Measurements from ENCODE around the gene RPH3AL. TPM values are rescaled to one million over a fixed set of nuclear protein-coding genes. Genes with fewer than 3 reads are reported as not detected.

Gene RPH3AL
- total and polyA plus RNA-seq, 4 donors = 1.6 to 18.1 (median 8.0) TPM

DNA sequence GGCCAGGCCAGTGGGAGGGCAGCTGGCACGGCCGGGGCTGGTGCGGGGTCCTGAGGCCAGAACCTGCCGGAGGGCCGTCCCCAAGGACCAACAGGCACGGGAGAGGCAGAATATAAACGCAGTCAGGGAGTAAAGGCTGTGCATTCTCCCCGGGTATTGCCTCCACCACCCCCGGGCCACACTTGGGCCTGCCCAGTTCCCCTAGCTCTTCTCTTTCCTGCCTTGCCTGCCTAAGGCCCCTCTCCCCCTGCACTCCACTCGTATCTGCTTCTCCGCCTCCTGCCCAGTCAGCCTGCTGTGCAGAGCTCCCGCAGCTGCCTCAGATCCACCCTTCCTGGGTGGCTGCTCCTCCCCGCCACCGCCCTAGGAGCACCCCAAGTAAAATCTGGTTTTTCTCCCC is 5.0 kb upstream of the RPH3AL start:
- H3K27me3 ChIP-seq (ENCODE audit: control insufficient read depth in 1 of 2, insufficient read depth in 2 of 2, low read length in 1 of 2) = no peaks in the 10 kb centered on the region
- 15 to 19% methylated on average over 13 to 14 of the region's 14 CpGs for WGBS, 2 donors
- intact Hi-C loops (cut with DNase I) = no loop called here
- no peaks in the 10 kb centered on the region for H3K9me3 ChIP-seq (ENCODE audit: control insufficient read depth, low read length)
- no peaks in the 10 kb centered on the region for H3K4me1 ChIP-seq (ENCODE audit: control insufficient read depth in 1 of 2, insufficient read depth in 2 of 2, low read length in 2 of 2)
- H3K4me3 ChIP-seq (ENCODE audit: low read length in 2 of 2) = no peak overlapping the region
- DNase-seq (no peak), ATAC-seq (ENCODE audit: low FRiP score) (no peak)
- H3K27ac ChIP-seq (ENCODE audit: low read depth in 1 of 2, low read length in 2 of 2) = no peak overlapping the region
- no peaks in the 10 kb centered on the region for H3K36me3 ChIP-seq (ENCODE audit: control insufficient read depth in 1 of 2, insufficient read depth in 2 of 2, low read length in 1 of 2)

GRCh38 chr17:356671-357434 is 4.2 kb upstream of the RPH3AL start:
- 78% methylated on average over 30 of the region's 30 CpGs for WGBS, 2 donors
- H3K9me3 ChIP-seq (ENCODE audit: control insufficient read depth, low read length) = no peaks in the 10 kb centered on the region
- H3K27ac ChIP-seq (ENCODE audit: low read depth in 1 of 2, low read length in 2 of 2) = no peak overlapping the region
- H3K27me3 ChIP-seq (ENCODE audit: control insufficient read depth in 1 of 2, insufficient read depth in 2 of 2, low read length in 1 of 2) = no peaks in the 10 kb centered on the region
- no peaks in the 10 kb centered on the region for H3K4me1 ChIP-seq (ENCODE audit: control insufficient read depth in 1 of 2, insufficient read depth in 2 of 2, low read length in 2 of 2)
- H3K36me3 ChIP-seq (ENCODE audit: control insufficient read depth in 1 of 2, insufficient read depth in 2 of 2, low read length in 1 of 2) = no peaks in the 10 kb centered on the region
- DNase-seq (no peak), ATAC-seq (ENCODE audit: low FRiP score) (no peak)
- H3K4me3 ChIP-seq (ENCODE audit: low read length in 2 of 2) = no peak overlapping the region
- intact Hi-C loops (cut with DNase I) = no loop called here

DNA sequence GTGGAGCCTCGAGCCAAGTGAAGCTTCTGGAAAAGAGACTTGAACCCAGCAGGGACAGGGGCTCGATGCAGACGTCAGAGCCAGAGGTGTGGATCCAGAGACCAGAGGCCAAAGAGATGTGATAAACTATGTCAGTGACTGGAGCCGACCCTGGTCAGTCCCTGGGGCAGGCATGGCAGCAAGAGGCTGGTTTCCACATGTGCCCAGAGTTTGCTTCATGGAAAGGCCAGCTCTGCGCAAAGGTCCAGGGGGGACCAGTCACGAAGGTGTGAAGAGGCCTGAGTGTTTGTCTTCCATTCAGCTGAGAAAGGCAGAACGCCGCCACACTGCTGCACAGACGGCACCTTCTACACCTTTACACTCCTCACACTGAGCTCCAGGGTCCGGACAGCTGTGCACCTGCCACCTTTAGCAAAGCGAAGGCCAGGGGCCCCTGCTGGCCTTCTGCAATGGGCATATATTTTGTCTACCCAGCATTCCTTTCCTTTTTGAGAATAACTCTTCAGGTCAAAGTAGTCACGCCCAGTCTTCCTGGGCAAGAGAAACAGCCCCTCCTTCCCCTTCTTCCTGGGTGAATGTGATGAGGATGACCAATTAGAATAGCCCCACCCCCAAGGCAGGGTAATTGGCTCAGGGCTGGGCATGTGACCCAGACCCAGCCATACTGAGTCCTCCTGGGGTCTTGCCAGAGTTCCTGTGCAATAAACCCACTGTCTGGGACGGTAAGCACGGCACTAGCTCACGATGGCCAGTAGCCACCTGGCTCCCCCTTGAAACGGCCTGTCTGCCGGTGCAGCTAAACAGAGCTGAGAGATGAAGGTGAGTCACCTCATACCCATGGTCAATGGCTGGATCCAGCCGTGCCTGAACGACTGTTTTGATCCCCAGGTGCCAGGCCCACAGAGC is 2.3 kb upstream of the RPH3AL start:
- Histone ChIP-seq H3K4me1 (ENCODE audit: control insufficient read depth in 1 of 2, insufficient read depth in 2 of 2, low read length in 2 of 2) (no peaks in the 10 kb centered on the region), H3K27me3 (ENCODE audit: control insufficient read depth in 1 of 2, insufficient read depth in 2 of 2, low read length in 1 of 2) (no peaks in the 10 kb centered on the region), H3K27ac (ENCODE audit: low read depth in 1 of 2, low read length in 2 of 2) (no peak overlapping the region), H3K9me3 (ENCODE audit: control insufficient read depth, low read length) (no peaks in the 10 kb centered on the region), H3K4me3 (ENCODE audit: low read length in 2 of 2) (no peak overlapping the region), H3K36me3 (ENCODE audit: control insufficient read depth in 1 of 2, insufficient read depth in 2 of 2, low read length in 1 of 2) (no peaks in the 10 kb centered on the region)
- intact Hi-C loops (cut with DNase I) = no loop called here
- no peak for ATAC-seq (ENCODE audit: low FRiP score)
- DNase-seq = no peak
- 86 to 89% methylated on average over 19 of the region's 19 CpGs for WGBS, 2 donors

GRCh38 chr17:353838-354234 is 1.2 kb upstream of the RPH3AL start:
- Histone ChIP-seq H3K9me3 (ENCODE audit: control insufficient read depth, low read length) (no peaks in the 10 kb centered on the region), H3K27me3 (ENCODE audit: control insufficient read depth in 1 of 2, insufficient read depth in 2 of 2, low read length in 1 of 2) (no peaks in the 10 kb centered on the region), H3K4me3 (ENCODE audit: low read length in 2 of 2) (no peak overlapping the region), H3K36me3 (ENCODE audit: control insufficient read depth in 1 of 2, insufficient read depth in 2 of 2, low read length in 1 of 2) (no peaks in the 10 kb centered on the region), H3K27ac (ENCODE audit: low read depth in 1 of 2, low read length in 2 of 2) (no peak overlapping the region), H3K4me1 (ENCODE audit: control insufficient read depth in 1 of 2, insufficient read depth in 2 of 2, low read length in 2 of 2) (no peaks in the 10 kb centered on the region)
- intact Hi-C loops (cut with DNase I) = no loop called here
- WGBS, 2 donors = 96 to 97% methylated on average over 8 of the region's 8 CpGs
- ATAC-seq (ENCODE audit: low FRiP score) (no peak), DNase-seq (no peak)

DNA sequence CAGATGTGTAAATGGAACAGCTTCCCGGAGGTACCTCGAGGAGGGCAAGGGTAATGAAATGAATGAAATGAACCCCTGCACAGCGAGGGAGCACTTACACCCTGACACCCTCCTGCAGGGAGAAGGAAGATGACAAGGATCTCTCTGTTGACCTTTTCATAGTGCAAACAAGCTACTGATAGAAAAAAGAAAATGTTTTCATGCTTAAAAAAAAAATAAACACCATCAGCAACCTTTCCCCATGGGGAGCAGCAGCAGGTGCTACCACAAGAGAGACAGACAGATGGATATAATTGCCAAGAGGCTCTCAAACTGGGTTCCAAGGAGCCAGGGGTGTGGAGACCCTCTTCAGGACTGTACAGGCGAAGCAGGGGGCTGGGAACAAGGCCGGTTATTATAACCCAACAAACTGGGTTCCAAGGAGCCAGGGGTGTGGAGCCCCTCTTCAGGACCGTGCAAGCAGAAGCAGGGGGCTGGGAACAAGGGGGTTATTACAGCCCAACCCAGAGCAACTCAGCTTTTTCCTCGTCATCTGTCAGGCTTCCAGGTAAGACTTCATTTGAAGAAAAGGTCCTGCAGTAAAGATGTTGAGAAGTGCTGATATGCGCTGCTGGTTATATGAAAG is 718 bp upstream of the RPH3AL start:
- Histone ChIP-seq H3K9me3 (ENCODE audit: control insufficient read depth, low read length) (no peaks in the 10 kb centered on the region), H3K36me3 (ENCODE audit: control insufficient read depth in 1 of 2, insufficient read depth in 2 of 2, low read length in 1 of 2) (no peaks in the 10 kb centered on the region), H3K27ac (ENCODE audit: low read depth in 1 of 2, low read length in 2 of 2) (no peak overlapping the region), H3K4me1 (ENCODE audit: control insufficient read depth in 1 of 2, insufficient read depth in 2 of 2, low read length in 2 of 2) (no peaks in the 10 kb centered on the region), H3K4me3 (ENCODE audit: low read length in 2 of 2) (no peak overlapping the region), H3K27me3 (ENCODE audit: control insufficient read depth in 1 of 2, insufficient read depth in 2 of 2, low read length in 1 of 2) (no peaks in the 10 kb centered on the region)
- no peak for DNase-seq
- ATAC-seq (ENCODE audit: low FRiP score) = peak; percentile 63
- intact Hi-C loops (cut with DNase I) = no loop called here
- WGBS, 2 donors = 63 to 81% methylated on average over 8 of the region's 8 CpGs

GRCh38 chr17:351875-352420 is 659 bp downstream of the RPH3AL start:
- WGBS, 2 donors = 93 to 94% methylated on average over 19 of the region's 19 CpGs
- Histone ChIP-seq H3K9me3 (ENCODE audit: control insufficient read depth, low read length) (no peaks in the 10 kb centered on the region), H3K36me3 (ENCODE audit: control insufficient read depth in 1 of 2, insufficient read depth in 2 of 2, low read length in 1 of 2) (no peaks in the 10 kb centered on the region), H3K27me3 (ENCODE audit: control insufficient read depth in 1 of 2, insufficient read depth in 2 of 2, low read length in 1 of 2) (no peaks in the 10 kb centered on the region), H3K4me3 (ENCODE audit: low read length in 2 of 2) (no peak overlapping the region), H3K4me1 (ENCODE audit: control insufficient read depth in 1 of 2, insufficient read depth in 2 of 2, low read length in 2 of 2) (no peaks in the 10 kb centered on the region), H3K27ac (ENCODE audit: low read depth in 1 of 2, low read length in 2 of 2) (no peak overlapping the region)
- intact Hi-C loops (cut with DNase I) = no loop called here
- ATAC-seq (ENCODE audit: low FRiP score) (no peak), DNase-seq (no peak)

DNA sequence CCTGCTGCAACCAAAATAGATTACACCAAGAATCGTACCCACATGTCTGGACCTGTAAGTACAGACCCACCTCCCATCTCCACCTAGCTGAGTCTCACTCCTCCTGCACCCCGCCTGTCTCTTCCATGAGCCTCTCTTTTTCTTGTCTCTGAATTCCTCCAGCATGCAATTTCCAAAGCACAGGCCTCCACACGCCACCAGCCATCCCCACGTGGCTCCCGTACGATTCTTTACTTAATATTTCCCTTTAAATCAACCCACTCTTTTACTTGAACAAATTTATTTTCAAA is 1.2 kb downstream of the RPH3AL start:
- H3K9me3 ChIP-seq (ENCODE audit: control insufficient read depth, low read length) = no peaks in the 10 kb centered on the region
- no peak for DNase-seq
- H3K4me1 ChIP-seq (ENCODE audit: control insufficient read depth in 1 of 2, insufficient read depth in 2 of 2, low read length in 2 of 2) = no peaks in the 10 kb centered on the region
- H3K36me3 ChIP-seq (ENCODE audit: control insufficient read depth in 1 of 2, insufficient read depth in 2 of 2, low read length in 1 of 2) = no peaks in the 10 kb centered on the region
- WGBS, 2 donors = 85 to 91% methylated on average over 6 of the region's 6 CpGs
- H3K27ac ChIP-seq (ENCODE audit: low read depth in 1 of 2, low read length in 2 of 2) = no peak overlapping the region
- H3K4me3 ChIP-seq (ENCODE audit: low read length in 2 of 2) = no peak overlapping the region
- no peak for ATAC-seq (ENCODE audit: low FRiP score)
- intact Hi-C loops (cut with DNase I) = no loop called here
- no peaks in the 10 kb centered on the region for H3K27me3 ChIP-seq (ENCODE audit: control insufficient read depth in 1 of 2, insufficient read depth in 2 of 2, low read length in 1 of 2)

DNA sequence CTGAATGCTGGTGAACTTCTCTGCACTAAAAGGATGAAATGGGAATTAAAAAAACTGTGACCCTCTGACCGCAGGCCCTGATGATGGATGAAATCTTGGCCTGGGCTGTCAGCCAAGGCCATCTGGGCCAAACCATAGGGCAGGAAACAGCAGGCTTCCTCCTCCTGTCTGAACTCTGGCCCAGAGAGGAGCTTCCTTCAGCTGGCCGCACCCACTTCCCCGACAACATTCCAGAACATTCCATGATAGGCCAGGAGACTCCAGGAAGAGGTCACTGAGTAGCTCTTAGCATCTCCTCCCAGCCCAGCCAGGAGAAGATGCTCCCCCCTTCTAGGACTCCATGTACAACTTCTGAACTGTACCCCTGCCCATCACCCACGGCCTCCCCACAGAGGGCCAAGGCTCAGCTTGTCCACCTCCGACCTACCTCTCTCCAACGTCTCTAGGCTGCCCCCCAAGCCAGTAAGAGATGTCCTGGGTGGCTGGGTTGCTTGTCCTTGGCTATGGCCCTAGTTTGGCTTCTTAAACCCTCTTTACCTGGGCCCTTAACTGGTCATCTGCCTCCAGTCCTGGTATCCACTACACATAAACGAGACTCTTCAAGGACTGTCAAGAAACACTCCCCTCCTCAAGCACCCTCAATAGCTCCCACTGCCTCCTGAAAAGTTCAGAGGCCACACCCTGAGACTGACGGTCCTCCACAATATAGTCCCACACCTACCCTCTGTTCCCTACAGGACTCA is 1.7 kb downstream of the RPH3AL start:
- WGBS, 2 donors = 87 to 90% methylated on average over 8 of the region's 8 CpGs
- Histone ChIP-seq H3K36me3 (ENCODE audit: control insufficient read depth in 1 of 2, insufficient read depth in 2 of 2, low read length in 1 of 2) (no peaks in the 10 kb centered on the region), H3K9me3 (ENCODE audit: control insufficient read depth, low read length) (no peaks in the 10 kb centered on the region), H3K4me1 (ENCODE audit: control insufficient read depth in 1 of 2, insufficient read depth in 2 of 2, low read length in 2 of 2) (no peaks in the 10 kb centered on the region), H3K4me3 (ENCODE audit: low read length in 2 of 2) (no peak overlapping the region), H3K27me3 (ENCODE audit: control insufficient read depth in 1 of 2, insufficient read depth in 2 of 2, low read length in 1 of 2) (no peaks in the 10 kb centered on the region), H3K27ac (ENCODE audit: low read depth in 1 of 2, low read length in 2 of 2) (no peak overlapping the region)
- intact Hi-C loops (cut with DNase I) = no loop called here
- ATAC-seq (ENCODE audit: low FRiP score) = peak; percentile 82
- peak in 1 of 2 donors; percentile 89 for DNase-seq

Measured in aorta (tissue), 5 donors.